Measurements from ENCODE around the gene CHID1.

DNA sequence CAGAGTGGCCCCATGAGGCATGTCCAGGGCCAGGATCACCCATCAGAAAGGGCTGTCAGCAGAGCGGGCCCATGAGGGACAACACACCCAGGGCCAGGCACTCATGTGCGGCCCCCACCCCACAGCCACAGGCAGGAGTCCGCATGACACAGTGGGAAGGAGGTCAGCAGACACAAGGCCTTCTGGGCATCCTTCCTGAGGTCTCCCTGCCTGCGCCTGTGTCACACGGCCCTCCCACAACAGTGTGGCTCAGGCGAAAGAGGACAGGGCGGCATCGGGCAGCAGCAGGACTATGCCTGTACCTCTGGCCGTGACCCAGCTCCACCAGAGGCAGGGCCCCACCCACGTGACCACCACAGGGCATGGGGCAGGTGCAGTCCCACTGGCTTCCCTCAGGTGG lies 27.1 kb downstream of the CHID1 start:
- TF ChIP-seq EZH2phosphoT487 (IDR thresholded peaks at IDR 0.05; ENCODE audit: insufficient read depth, low read depth) (no peak), EZH2 (IDR thresholded peaks at IDR 0.05; ENCODE audit: insufficient read depth, poor library complexity, severe bottlenecking) (no peak)
